Mononuclear cell (primary cell): Measurements from ENCODE around the gene RNF186. TPM values are rescaled to one million over a fixed set of nuclear protein-coding genes. Genes with fewer than 3 reads are reported as not detected.
"Not testable (repeated sequence)": the region's sequence is repeated elsewhere in the genome, so short reads cannot be mapped to it uniquely, and the experiment has no call there.

Source experiments
- H3K27me3 ChIP-seq: 2 replicates; pipeline ENCODE4 v1.6.0; 2011; ENCODE audit warnings: low read length, control low read depth; ENCODE audit not compliant: insufficient read depth
- H3K4me1 ChIP-seq: 2 replicates; pipeline ENCODE4 v1.5.1; 2011; ENCODE audit warnings: mild to moderate bottlenecking, low read length, control low read depth; ENCODE audit not compliant: insufficient read depth
- H3K4me3 ChIP-seq: 2 replicates; pipeline ENCODE4 v1.5.1; 2011; ENCODE audit warnings: mild to moderate bottlenecking, low read length, moderate library complexity
- H3K9me3 ChIP-seq: 2 replicates; pipeline ENCODE4 v1.5.1; 2011; ENCODE audit warnings: low read depth, mild to moderate bottlenecking, control low read depth, low read length
- total RNA-seq: library from RNA; depleted of rRNA; stranded (reverse); fragments of >200 nt; gene quantifications from one replicate; pipeline ENCODE4 v1.2.3, GENCODE V29; 2012

RNF186 gene
- not detected for total RNA-seq

GRCh38 chr1:19814681-19815503, at the start of gene RNF186:
Gene RNF186 (minus strand): TSS chr1:19815283. CDS start chr1:19815101, 182 bp downstream.
- Histone ChIP-seq H3K4me3 (no peak within 1 kb of the TSS), H3K27me3 (no peaks in the 10 kb centered on the region), H3K4me1 (no peaks in the 10 kb centered on the region), H3K9me3 (no peaks in the 10 kb centered on the region)

GRCh38 chr1:19864570-19865160, 49.6 kb upstream of the RNF186 start:
- Histone ChIP-seq H3K27me3 (peaks cover 11% of the 10 kb centered on the region), H3K4me3 (no peak overlapping the region), H3K9me3 (no peaks in the 10 kb centered on the region), H3K4me1 (no peaks in the 10 kb centered on the region)

- Histone ChIP-seq H3K4me3 (no peak overlapping the region), H3K9me3 (no peaks in the 10 kb centered on the region), H3K27me3 (peaks cover 10% of the 10 kb centered on the region), H3K4me1 (no peaks in the 10 kb centered on the region)
Measured at GRCh38 chr1:19862944-19863343, 47.9 kb upstream of the RNF186 start.

- Histone ChIP-seq H3K9me3 (no peaks in the 10 kb centered on the region), H3K4me3 (no peak overlapping the region), H3K27me3 (peaks cover 11% of the 10 kb centered on the region), H3K4me1 (no peaks in the 10 kb centered on the region)
Measured at GRCh38 chr1:19861842-19862530, 46.9 kb upstream of the RNF186 start.

DNA sequence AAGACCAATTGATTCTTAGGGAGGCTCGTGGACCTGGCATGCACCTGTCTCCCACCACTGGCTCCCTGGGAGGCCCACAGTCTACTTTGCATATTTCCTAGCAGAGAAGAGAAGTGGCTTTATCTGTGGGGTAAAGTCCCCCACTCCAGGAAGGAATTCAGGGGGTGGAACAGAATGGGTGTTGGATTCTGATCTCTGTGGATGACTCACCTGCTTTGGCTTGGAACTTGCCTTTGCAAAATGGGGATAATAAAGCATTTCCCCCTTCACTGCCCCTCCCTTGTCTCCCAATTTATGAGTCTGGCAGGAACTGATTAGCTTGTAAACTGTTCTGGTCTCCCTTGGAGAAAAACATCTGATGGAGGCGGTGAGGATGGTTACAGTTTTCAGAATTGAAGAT, 46.0 kb upstream of the RNF186 start:
- Histone ChIP-seq H3K4me3 (no peak overlapping the region), H3K27me3 (peaks cover 8% of the 10 kb centered on the region), H3K4me1 (no peaks in the 10 kb centered on the region), H3K9me3 (no peaks in the 10 kb centered on the region)

DNA sequence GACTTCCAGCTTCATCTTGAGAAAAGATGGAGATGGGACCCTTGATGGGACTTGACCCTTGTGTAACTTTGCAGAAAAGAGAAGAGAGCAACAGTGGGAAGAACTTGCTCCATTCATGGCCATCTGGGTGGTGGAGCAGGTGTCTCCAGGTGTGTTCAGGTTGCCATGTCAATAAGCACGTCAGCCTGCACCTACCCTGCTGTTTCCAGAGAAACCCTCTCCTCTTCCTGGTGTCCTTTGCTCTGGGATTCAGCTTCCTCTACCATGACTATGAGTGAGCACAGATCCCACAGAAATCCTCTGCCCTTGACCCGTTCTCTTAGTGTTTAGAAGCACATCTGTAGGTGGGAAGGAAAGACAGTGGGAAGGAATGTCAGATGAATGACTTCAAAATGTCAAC, 45.3 kb upstream of the RNF186 start:
- no peaks in the 10 kb centered on the region for H3K4me1 ChIP-seq
- peaks cover 5% of the 10 kb centered on the region for H3K27me3 ChIP-seq
- no peaks in the 10 kb centered on the region for H3K9me3 ChIP-seq
- H3K4me3 ChIP-seq, result no peak overlapping the region

- H3K4me1 ChIP-seq, result no peaks in the 10 kb centered on the region
- H3K4me3 ChIP-seq, result no peak overlapping the region
- H3K9me3 ChIP-seq, result no peaks in the 10 kb centered on the region
- peaks cover 7% of the 10 kb centered on the region for H3K27me3 ChIP-seq
Measured at GRCh38 chr1:19859876-19860275, 44.8 kb upstream of the RNF186 start.

- Histone ChIP-seq H3K4me1 (no peaks in the 10 kb centered on the region), H3K9me3 (no peaks in the 10 kb centered on the region), H3K27me3 (peaks cover 7% of the 10 kb centered on the region), H3K4me3 (no peak overlapping the region)
Measured at GRCh38 chr1:19858893-19859292, 43.8 kb upstream of the RNF186 start.

DNA sequence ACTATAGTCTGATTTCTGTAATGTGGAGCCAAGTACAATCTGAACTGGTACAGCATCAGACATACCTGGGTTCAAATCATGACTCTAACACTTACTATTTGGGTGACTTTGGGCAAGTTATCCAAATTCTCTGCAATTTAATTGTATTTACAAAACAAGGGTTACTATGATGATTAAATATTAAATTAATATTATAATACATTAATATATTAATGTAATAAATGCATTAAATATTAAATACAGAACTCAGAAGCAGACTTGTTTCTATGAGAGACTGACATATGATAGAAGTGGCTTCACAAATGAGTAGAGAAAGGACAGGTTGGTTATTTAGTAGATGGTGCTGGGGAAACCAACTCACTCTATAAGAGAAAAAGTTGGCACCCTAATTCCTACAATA, 39.8 kb upstream of the RNF186 start:
- Histone ChIP-seq H3K27me3 (peaks cover 7% of the 10 kb centered on the region), H3K4me1 (no peaks in the 10 kb centered on the region), H3K4me3 (no peak overlapping the region), H3K9me3 (no peaks in the 10 kb centered on the region)

DNA sequence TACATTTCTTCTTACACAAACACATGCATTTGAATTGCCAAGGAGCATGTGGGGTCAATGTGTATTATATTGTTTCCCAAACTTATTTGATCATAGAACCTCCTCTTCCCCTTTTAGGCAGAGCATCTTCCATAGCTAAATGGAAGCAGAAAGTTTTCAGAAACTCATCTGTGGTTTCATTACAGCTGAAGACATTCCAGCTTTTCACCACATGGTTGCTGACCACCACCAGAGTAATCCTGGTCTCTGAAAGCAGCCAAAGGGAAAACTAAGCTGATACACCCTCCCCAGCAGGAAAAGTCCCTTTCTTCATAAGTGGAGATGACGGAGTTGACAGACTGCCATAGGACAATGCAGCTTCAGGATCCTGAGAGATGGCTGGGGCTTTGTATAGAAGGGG, 37.0 kb upstream of the RNF186 start:
- Histone ChIP-seq H3K9me3 (no peaks in the 10 kb centered on the region), H3K4me3 (no peak overlapping the region), H3K4me1 (no peaks in the 10 kb centered on the region), H3K27me3 (peaks cover 3% of the 10 kb centered on the region)

DNA sequence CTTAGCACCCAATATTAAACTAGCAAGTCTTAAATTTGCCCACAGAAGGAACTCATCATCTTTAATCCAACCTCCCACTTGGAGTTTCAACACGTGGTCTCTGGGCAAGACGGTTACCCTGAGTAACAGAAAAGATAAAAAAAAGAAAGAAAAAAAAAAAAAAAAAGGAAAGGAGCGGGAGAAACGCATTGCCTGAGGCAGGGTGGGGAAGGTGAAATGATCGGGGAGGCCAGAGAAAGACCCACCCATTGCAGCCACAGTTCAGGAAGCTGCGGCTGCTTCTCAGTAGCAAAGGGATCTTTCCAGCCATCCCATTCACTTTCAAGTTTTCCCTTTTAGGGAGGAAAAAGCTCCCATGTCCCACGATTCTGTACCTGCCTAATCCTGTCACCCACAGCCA, 35.1 kb upstream of the RNF186 start:
- Histone ChIP-seq H3K4me3 (no peak overlapping the region), H3K4me1 (no peaks in the 10 kb centered on the region), H3K9me3 (no peaks in the 10 kb centered on the region), H3K27me3 (peaks cover under 1% of the 10 kb centered on the region)

DNA sequence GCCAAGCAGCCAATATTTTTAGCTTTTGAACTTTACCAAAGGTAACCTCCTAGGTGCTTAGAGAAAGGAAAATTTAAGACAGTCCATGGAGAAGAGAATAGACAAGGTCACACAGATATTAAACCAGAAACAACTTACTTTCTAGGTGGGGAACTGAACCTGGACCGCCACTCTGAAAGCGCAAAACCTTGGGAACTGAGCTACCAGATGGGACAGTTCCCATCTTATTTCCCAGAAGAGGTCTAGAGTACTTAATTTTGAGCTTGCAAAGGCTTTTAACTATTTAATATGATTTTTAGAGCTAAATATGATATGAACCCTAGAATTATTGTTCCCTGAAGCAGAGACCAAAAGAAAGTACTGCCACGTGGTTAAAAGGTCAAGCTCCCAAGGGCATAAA, 34.2 kb upstream of the RNF186 start:
- not testable (repeated sequence) for H3K9me3 ChIP-seq, H3K27me3 ChIP-seq, H3K4me1 ChIP-seq, H3K4me3 ChIP-seq

- not testable (repeated sequence) for H3K9me3 ChIP-seq, H3K27me3 ChIP-seq, H3K4me1 ChIP-seq, H3K4me3 ChIP-seq
Measured at GRCh38 chr1:19847334-19847733, 32.3 kb upstream of the RNF186 start.

- Histone ChIP-seq H3K4me1 (no peaks in the 10 kb centered on the region), H3K9me3 (no peaks in the 10 kb centered on the region), H3K4me3 (no peak overlapping the region), H3K27me3 (peaks cover 4% of the 10 kb centered on the region)
Measured at GRCh38 chr1:19846338-19846737, 31.3 kb upstream of the RNF186 start.

DNA sequence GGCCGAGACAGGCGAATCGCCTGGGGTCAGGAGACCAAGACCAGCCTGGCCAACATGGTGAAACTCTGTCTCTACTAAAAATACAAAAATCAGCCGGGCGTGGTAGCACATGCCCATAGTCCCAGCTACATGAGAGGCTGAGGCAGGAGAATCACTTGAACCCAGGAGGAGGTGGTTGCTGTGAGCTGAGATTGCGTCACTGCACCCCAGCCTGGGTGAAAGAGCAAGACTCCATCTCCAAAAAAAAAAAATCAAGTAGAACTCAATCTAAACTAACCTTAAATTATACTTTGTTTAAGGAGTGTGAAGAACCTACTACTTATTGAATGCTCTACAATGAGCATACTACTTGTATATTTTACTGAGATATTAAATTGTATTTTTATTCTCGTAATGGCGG, 30.5 kb upstream of the RNF186 start:
- no peaks in the 10 kb centered on the region for H3K9me3 ChIP-seq
- H3K4me1 ChIP-seq, result no peaks in the 10 kb centered on the region
- H3K27me3 ChIP-seq, result peaks cover 4% of the 10 kb centered on the region
- H3K4me3 ChIP-seq, result no peak overlapping the region
